IMR-90 (cell line): ENCODE measurements around the gene ADRB2. TPM values are rescaled to one million over a fixed set of nuclear protein-coding genes. Genes with fewer than 3 reads are reported as not detected.

Experiments
- ATAC-seq: fragments of 200-7000 bp; cut with Tn5 transposase; 2 replicates; pipeline ENCODE4 v1.9.1; 2020; ENCODE audit warnings: low read depth, mild to moderate bottlenecking, moderate library complexity
- BruUV-seq: library from RNA; stranded (reverse); fragments of 400-500 nt; replicated peaks from 2 replicates; lab custom pipeline; 2021; lab: Mats Ljungman, UMichigan
- CTCF ChIA-PET: fragments of 300-600 bp; formaldehyde crosslinking; extraction: SDS; loops from one replicate; lab custom pipeline; 2021; ENCODE audit warnings: antibody characterized with exemption; lab: Yijun Ruan, JAX
- POLR2A ChIA-PET: fragments of 300-600 bp; sonication (Branson Sonifier 250); formaldehyde crosslinking; loops from one replicate; lab custom pipeline; 2022; ENCODE audit warnings: antibody characterized with exemption; ENCODE audit not compliant: unreplicated experiment; lab: Charles Lee
- DNase-seq: peaks from one replicate; pipeline ENCODE4 v3.0.0; 2013
- H2AFZ ChIP-seq: replicated peaks from 2 replicates; pipeline ENCODE3; 2013; ENCODE audit warnings: low read length, mild to moderate bottlenecking; ENCODE audit not compliant: poor library complexity
- H2AK5ac ChIP-seq: 2 replicates; pipeline ENCODE4 v1.6.1; 2013; ENCODE audit warnings: low read depth, low read length, inconsistent platforms
- H2AK9ac ChIP-seq: replicated peaks from 2 replicates; pipeline ENCODE3; 2013; ENCODE audit warnings: mild to moderate bottlenecking, low read depth, low read length, moderate library complexity; ENCODE audit not compliant: poor library complexity
- H2BK120ac ChIP-seq: 2 replicates; pipeline ENCODE4 v1.6.1; 2013; ENCODE audit warnings: low read depth, low read length, inconsistent platforms
- H2BK15ac ChIP-seq: 3 replicates; pipeline ENCODE4 v1.6.1; 2013; ENCODE audit warnings: low read depth, low read length, inconsistent platforms
- H2BK20ac ChIP-seq: 2 replicates; pipeline ENCODE4 v1.6.1; 2013; ENCODE audit warnings: low read depth, mild to moderate bottlenecking, inconsistent platforms, low read length, moderate library complexity
- H2BK5ac ChIP-seq: 2 replicates; pipeline ENCODE4 v1.6.1; 2013; ENCODE audit warnings: mild to moderate bottlenecking, low read depth, low read length, inconsistent platforms; ENCODE audit not compliant: poor library complexity, severe bottlenecking
- H3K14ac ChIP-seq: replicated peaks from 2 replicates; pipeline ENCODE4 v1.6.1; 2013; ENCODE audit warnings: low read depth, low read length, inconsistent platforms
- H3K18ac ChIP-seq: 2 replicates; pipeline ENCODE4 v1.6.1; 2013; ENCODE audit warnings: low read depth, low read length, control low read depth
- H3K23ac ChIP-seq: 2 replicates; pipeline ENCODE4 v1.6.1; 2013; ENCODE audit warnings: low read depth, low read length, inconsistent platforms
- H3K27ac ChIP-seq: 2 replicates; pipeline ENCODE4 v1.5.1; 2013; ENCODE audit warnings: mild to moderate bottlenecking, control low read depth, low read length; ENCODE audit not compliant: insufficient read depth
- H3K27me3 ChIP-seq: 2 replicates; pipeline ENCODE4 v1.6.1; 2013; ENCODE audit warnings: low read length; ENCODE audit not compliant: control insufficient read depth, insufficient read depth
- H3K36me3 ChIP-seq: 2 replicates; pipeline ENCODE4 v1.6.1; 2013; ENCODE audit warnings: low read length, mixed read lengths; ENCODE audit not compliant: control insufficient read depth, insufficient read depth
- H3K4ac ChIP-seq: 2 replicates; pipeline ENCODE4 v1.6.1; 2013; ENCODE audit warnings: low read depth, low read length, inconsistent platforms
- H3K4me1 ChIP-seq: 2 replicates; pipeline ENCODE4 v1.6.1; 2013; ENCODE audit warnings: low read length, mixed read lengths; ENCODE audit not compliant: control insufficient read depth, insufficient read depth
- H3K4me2 ChIP-seq: 2 replicates; pipeline ENCODE4 v1.6.1; 2013; ENCODE audit warnings: low read depth, mild to moderate bottlenecking, control low read depth, low read length, moderate library complexity
- H3K4me3 ChIP-seq: 2 replicates; pipeline ENCODE4 v1.5.1; 2013; ENCODE audit warnings: low read depth, mild to moderate bottlenecking, control low read depth, low read length, moderate library complexity; ENCODE audit not compliant: insufficient read depth
- H3K56ac ChIP-seq: 2 replicates; pipeline ENCODE4 v1.6.1; 2013; ENCODE audit warnings: low read length, inconsistent platforms; ENCODE audit not compliant: insufficient read depth; ENCODE audit errors: extremely low read depth
- H3K79me1 ChIP-seq, 2 experiments: 2 replicates each; pipeline ENCODE4 v1.6.1; 2013; ENCODE audit warnings: low read length in 2 of 2, inconsistent platforms in 1 of 2, low read depth in 1 of 2
- H3K9ac ChIP-seq: 2 replicates; pipeline ENCODE4 v1.6.1; 2013; ENCODE audit warnings: low read depth, low read length, control low read depth
- H3K9me1 ChIP-seq: 2 replicates; pipeline ENCODE4 v1.6.1; 2013; ENCODE audit warnings: low read length, inconsistent platforms; ENCODE audit not compliant: insufficient read depth
- H3K9me3 ChIP-seq: 2 replicates; pipeline ENCODE4 v1.6.1; 2013; ENCODE audit warnings: low read length; ENCODE audit not compliant: control insufficient read depth, insufficient read depth
- H4K20me1 ChIP-seq: 2 replicates; pipeline ENCODE4 v1.6.1; 2013; ENCODE audit warnings: low read length, inconsistent platforms; ENCODE audit not compliant: insufficient read depth
- H4K5ac ChIP-seq: 2 replicates; pipeline ENCODE4 v1.6.1; 2013; ENCODE audit warnings: mild to moderate bottlenecking, low read depth, low read length, control low read depth
- H4K8ac ChIP-seq, 2 experiments: 2 replicates each; pipeline ENCODE4 v1.6.1; 2013; ENCODE audit warnings: low read depth in 2 of 2, low read length in 2 of 2, control low read depth in 1 of 2, inconsistent platforms in 1 of 2
- H4K91ac ChIP-seq: 2 replicates; pipeline ENCODE4 v1.6.1; 2013; ENCODE audit warnings: low read depth, low read length, inconsistent platforms; ENCODE audit not compliant: insufficient read depth
- BHLHE40 ChIP-seq: fragments of 150-350 bp; IDR thresholded peaks from 2 replicates; pipeline ENCODE4 v1.6.1; 2016; ENCODE audit warnings: mild to moderate bottlenecking, low read depth, low read length
- CEBPB ChIP-seq: IDR thresholded peaks from 2 replicates; pipeline ENCODE4 v1.6.1; 2012; ENCODE audit warnings: low read depth, low read length, improper control_type of control experiment
- CHD1 ChIP-seq: IDR thresholded peaks from 2 replicates; pipeline ENCODE4 v1.6.1; 2012; ENCODE audit warnings: low read depth, low read length, improper control_type of control experiment
- MAFK ChIP-seq: IDR thresholded peaks from 2 replicates; pipeline ENCODE4 v1.6.1; 2012; ENCODE audit warnings: low read depth, low read length, improper control_type of control experiment
- MAZ ChIP-seq: IDR thresholded peaks from 2 replicates; pipeline ENCODE4 v1.6.1; 2012; ENCODE audit warnings: low read depth, mild to moderate bottlenecking, low read length, improper control_type of control experiment, moderate library complexity, borderline replicate concordance
- MXI1 ChIP-seq: IDR thresholded peaks from 2 replicates; pipeline ENCODE4 v1.6.1; 2012; ENCODE audit warnings: low read depth, mild to moderate bottlenecking, low read length, moderate library complexity, borderline replicate concordance
- NFE2L2 ChIP-seq: fragments of 150-350 bp; IDR thresholded peaks from 2 replicates; pipeline ENCODE4 v1.6.1; 2016; ENCODE audit warnings: low read depth, mild to moderate bottlenecking, low read length
- POLR2A ChIP-seq: IDR thresholded peaks from 2 replicates; pipeline ENCODE4 v1.6.1; 2012; ENCODE audit warnings: mild to moderate bottlenecking, low read depth, low read length
- RCOR1 ChIP-seq: IDR thresholded peaks from 2 replicates; pipeline ENCODE4 v1.6.1; 2012; ENCODE audit warnings: mild to moderate bottlenecking, low read length, improper control_type of control experiment; ENCODE audit not compliant: insufficient replicate concordance
- RFX5 ChIP-seq: IDR thresholded peaks from 2 replicates; pipeline ENCODE4 v1.8.0; 2012; ENCODE audit warnings: low read depth, mild to moderate bottlenecking, low read length, moderate library complexity
- WGBS, 2 experiments: methylation state at CpG; one replicate each; pipeline versions ENCODE4 v1.1.5 to v1.1.7; 2013; ENCODE audit warnings: missing lambda C conversion rate in 2 of 2; ENCODE audit not compliant: insufficient read length in 1 of 2; ENCODE audit errors: extremely low coverage in 2 of 2; 5-methylcytosine and 5-hydroxymethylcytosine counted together
- dilution Hi-C: fragments of 300-500 bp; cut with HindIII; formaldehyde crosslinking; loops from one replicate; pipeline ENCODE4 v1.14.3; 2018; ENCODE audit warnings: low sequenced_read_pairs; ENCODE audit not compliant: unreplicated experiment
- in situ Hi-C: fragments of 300-500 bp; cut with MboI; formaldehyde crosslinking; loops from 3 replicates; pipeline ENCODE4 v1.14.3; 2019; ENCODE audit warnings: low sequenced_read_pairs, inconsistent platforms, mixed read lengths
- intact Hi-C: fragments of 100-400 bp; cut with micrococcal nuclease; formaldehyde crosslinking; loops from 2 replicates; pipeline ENCODE4 v1.10.0; 2022
- polyA plus RNA-seq, 3 experiments: library from polyadenylated mRNA; depleted of rRNA; stranded (reverse); fragments of >200 nt; gene quantifications; 2 replicates each; pipeline ENCODE4 v1.2.3, GENCODE V29; 2012; ENCODE audit warnings: low replicate concordance in 1 of 3
- total RNA-seq: library from RNA; depleted of rRNA; stranded (reverse); fragments of >200 nt; gene quantifications from 2 replicates; pipeline ENCODE4 v1.2.3, GENCODE V29; 2012
- TF ChIP-seq, protein P1 (sequence below): fragments of 150-350 bp; IDR thresholded peaks from 2 replicates; pipeline ENCODE4 v1.6.1; 2016; ENCODE audit warnings: low read depth, mild to moderate bottlenecking, low read length, moderate library complexity, borderline replicate concordance
- TF ChIP-seq, protein P2 (sequence below): conservative IDR thresholded peaks from 2 replicates; pipeline ENCODE4 v1.5.1; 2012; ENCODE audit warnings: mild to moderate bottlenecking, low read depth, low read length, improper control_type of control experiment
- TF ChIP-seq, protein P3 (sequence below): fragments of 150-350 bp; IDR thresholded peaks from 2 replicates; pipeline ENCODE4 v1.6.1; 2017; ENCODE audit warnings: mild to moderate bottlenecking, antibody characterized with exemption, low read length, low read depth

The ADRB2 gene
- total and polyA plus RNA-seq, 2 of the 4 experiments (the other 2 are of a cell fraction): 1.6 to 3.4 TPM

- Histone ChIP-seq H2BK5ac (no peak overlapping the region), H3K9me3 (no peaks in the 10 kb centered on the region), H3K27me3 (no peaks in the 10 kb centered on the region), H4K5ac (no peak overlapping the region), H3K27ac (no peak overlapping the region), H2AK9ac (no peak overlapping the region), H4K91ac (no peak overlapping the region), H2AFZ (no peak overlapping the region), H4K8ac (no peak overlapping the region), H3K56ac (no peak overlapping the region), H3K9me1 (peaks cover 6% of the 10 kb centered on the region), H3K4me1 (peaks cover 5% of the 10 kb centered on the region), H3K9ac (no peak overlapping the region), H3K23ac (no peak overlapping the region), H2AK5ac (no peak overlapping the region), H3K4me2 (no peak overlapping the region), H2BK15ac (no peak overlapping the region), H3K4ac (no peak overlapping the region), H3K4me3 (no peak overlapping the region), H3K79me1 (no peaks in the 10 kb centered on the region), H2BK120ac (no peak overlapping the region), H3K14ac (no peak overlapping the region), H3K18ac (no peak overlapping the region), H2BK20ac (no peak overlapping the region), H4K20me1 (no peaks in the 10 kb centered on the region), H3K36me3 (no peaks in the 10 kb centered on the region)
- dilution Hi-C loops: no loop called here
- ATAC-seq (no peak), DNase-seq (no peak)
- CTCF ChIA-PET: no interaction called here
- intact Hi-C loops: no loop called here
- no peak for TF ChIP-seq RFX5
- TF ChIP-seq POLR2A: no peak
- TF ChIP-seq, protein P1, sequence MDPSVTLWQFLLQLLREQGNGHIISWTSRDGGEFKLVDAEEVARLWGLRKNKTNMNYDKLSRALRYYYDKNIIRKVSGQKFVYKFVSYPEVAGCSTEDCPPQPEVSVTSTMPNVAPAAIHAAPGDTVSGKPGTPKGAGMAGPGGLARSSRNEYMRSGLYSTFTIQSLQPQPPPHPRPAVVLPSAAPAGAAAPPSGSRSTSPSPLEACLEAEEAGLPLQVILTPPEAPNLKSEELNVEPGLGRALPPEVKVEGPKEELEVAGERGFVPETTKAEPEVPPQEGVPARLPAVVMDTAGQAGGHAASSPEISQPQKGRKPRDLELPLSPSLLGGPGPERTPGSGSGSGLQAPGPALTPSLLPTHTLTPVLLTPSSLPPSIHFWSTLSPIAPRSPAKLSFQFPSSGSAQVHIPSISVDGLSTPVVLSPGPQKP: no peak
- TF ChIP-seq CEBPB: no peak
- TF ChIP-seq MAZ: no peak
- TF ChIP-seq, protein P2, sequence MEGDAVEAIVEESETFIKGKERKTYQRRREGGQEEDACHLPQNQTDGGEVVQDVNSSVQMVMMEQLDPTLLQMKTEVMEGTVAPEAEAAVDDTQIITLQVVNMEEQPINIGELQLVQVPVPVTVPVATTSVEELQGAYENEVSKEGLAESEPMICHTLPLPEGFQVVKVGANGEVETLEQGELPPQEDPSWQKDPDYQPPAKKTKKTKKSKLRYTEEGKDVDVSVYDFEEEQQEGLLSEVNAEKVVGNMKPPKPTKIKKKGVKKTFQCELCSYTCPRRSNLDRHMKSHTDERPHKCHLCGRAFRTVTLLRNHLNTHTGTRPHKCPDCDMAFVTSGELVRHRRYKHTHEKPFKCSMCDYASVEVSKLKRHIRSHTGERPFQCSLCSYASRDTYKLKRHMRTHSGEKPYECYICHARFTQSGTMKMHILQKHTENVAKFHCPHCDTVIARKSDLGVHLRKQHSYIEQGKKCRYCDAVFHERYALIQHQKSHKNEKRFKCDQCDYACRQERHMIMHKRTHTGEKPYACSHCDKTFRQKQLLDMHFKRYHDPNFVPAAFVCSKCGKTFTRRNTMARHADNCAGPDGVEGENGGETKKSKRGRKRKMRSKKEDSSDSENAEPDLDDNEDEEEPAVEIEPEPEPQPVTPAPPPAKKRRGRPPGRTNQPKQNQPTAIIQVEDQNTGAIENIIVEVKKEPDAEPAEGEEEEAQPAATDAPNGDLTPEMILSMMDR: no peak
- no peak for TF ChIP-seq NFE2L2
- TF ChIP-seq MXI1: no peak
- no peak for TF ChIP-seq BHLHE40
- TF ChIP-seq CHD1: no peak
- TF ChIP-seq, protein P3, sequence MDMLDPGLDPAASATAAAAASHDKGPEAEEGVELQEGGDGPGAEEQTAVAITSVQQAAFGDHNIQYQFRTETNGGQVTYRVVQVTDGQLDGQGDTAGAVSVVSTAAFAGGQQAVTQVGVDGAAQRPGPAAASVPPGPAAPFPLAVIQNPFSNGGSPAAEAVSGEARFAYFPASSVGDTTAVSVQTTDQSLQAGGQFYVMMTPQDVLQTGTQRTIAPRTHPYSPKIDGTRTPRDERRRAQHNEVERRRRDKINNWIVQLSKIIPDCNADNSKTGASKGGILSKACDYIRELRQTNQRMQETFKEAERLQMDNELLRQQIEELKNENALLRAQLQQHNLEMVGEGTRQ: no peak
- no peak for TF ChIP-seq MAFK
- no peak for TF ChIP-seq RCOR1
- POLR2A ChIA-PET: no interaction called here
- WGBS, 2 experiments: no CpG with 5 or more reads among the region's 4 CpGs
- in situ Hi-C loops: no loop called here
- BruUV-seq: no TSS peak
Measured at GRCh38 chr5:148801682-148802276, 24.6 kb upstream of the ADRB2 start.
